T-helper 22 cell (primary cell): ENCODE results near the gene CNKSR3.

Experiments
- DNase-seq: peaks from one replicate; pipeline ENCODE4 v3.0.0-alpha.2; 2020; ENCODE audit warnings: low read depth

CNKSR3 gene

GRCh38 chr6:154479351-154479769 is 31.1 kb downstream of the CNKSR3 start:
- DNase-seq: no peak

DNA sequence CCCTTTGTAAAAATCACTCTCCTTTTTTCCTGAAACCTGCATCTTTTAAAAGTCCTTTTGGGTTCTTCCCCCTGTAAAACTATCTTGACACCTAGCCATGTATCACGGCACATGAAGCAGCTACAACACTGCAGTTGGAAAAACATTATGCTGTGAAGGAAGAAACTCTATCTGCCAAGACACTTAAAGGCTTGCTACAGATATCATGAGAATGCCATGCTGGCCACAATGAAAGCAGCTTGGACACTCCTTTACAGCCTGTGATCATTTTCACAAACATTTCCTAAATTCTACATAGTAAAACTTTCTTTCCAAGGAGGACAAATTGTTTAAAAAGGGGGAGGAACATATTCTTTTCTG is 31.8 kb downstream of the CNKSR3 start:
- no peak for DNase-seq

DNA sequence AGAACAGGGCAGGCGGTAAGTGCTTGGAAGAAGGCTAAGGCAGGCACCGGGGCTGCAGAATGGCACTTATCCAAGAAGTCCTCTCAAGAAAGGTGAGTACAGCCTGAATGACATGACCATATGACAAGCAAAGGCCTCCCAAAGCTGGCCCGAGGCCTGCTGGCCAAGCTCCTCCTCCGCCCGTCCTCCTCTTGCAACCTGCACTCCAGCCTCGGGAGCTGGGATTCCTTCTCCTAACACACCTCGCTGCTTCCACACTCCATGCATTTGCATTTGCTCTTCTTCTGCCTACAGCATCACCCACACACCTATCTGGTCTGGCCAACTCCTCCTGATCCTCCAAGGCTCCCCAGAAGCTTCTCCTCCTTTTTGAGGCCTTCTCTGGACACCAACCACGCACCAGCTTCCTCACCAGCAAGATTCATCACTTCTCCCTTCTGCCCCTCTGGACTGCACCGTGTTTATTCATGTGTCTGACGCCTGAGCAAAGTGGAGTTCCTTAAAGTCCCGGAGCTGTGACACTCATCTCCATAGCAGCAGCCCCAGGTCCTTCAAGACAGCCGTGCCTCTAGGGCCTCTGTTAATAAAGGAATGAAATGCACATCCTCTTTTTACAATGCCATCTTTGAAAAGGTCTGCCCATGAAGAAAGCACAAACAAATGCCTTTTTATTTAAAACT is 32.3 kb downstream of the CNKSR3 start:
- no peak for DNase-seq

GRCh38 chr6:154476494-154476893 is 34.0 kb downstream of the CNKSR3 start:
- DNase-seq: no peak

- DNase-seq: no peak
These were observed 35.6 kb downstream of the CNKSR3 start for GRCh38 chr6:154474648-154475428.

- DNase-seq: no peak
These were observed 37.2 kb downstream of the CNKSR3 start for GRCh38 chr6:154473324-154473723.

DNA sequence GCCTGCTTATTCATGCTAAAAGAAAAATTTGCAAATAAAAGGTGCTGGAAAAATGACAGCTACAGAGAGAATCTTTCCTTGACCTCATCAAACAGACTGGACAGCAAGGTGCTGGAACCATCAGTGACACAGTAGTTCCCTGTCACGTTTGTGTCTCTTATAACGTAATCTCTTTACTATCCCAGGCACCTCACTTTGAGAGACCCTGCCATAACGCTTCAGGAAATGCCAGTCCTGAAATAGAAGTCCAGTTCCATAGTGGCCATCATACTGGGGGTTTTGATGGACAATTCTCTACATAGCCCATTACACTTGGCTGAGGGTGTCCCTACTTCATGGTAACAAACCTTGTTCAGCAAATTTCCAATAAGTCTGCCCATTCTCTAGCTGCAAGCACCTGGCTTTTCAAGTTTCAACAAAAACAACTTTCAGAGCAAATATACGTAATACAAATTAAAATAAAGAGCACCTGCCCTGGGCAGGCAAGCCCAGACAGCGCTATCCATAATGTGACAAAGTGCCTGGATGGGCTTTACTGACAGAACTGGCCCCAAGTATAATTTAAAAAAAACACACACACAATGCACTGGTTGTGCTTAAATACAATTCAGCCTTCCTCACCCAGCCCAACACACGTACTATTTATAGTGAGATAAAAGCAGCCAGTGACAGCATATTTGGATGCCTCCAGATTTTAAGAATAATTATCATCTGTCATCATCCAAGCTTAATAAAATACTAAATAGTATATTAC is 38.7 kb downstream of the CNKSR3 start:
- DNase-seq: no peak

- DNase-seq: no peak
These were observed 41.1 kb downstream of the CNKSR3 start for GRCh38 chr6:154469306-154469935.

- DNase-seq: no peak
These were observed 41.7 kb downstream of the CNKSR3 start for GRCh38 chr6:154468760-154469159.

DNA sequence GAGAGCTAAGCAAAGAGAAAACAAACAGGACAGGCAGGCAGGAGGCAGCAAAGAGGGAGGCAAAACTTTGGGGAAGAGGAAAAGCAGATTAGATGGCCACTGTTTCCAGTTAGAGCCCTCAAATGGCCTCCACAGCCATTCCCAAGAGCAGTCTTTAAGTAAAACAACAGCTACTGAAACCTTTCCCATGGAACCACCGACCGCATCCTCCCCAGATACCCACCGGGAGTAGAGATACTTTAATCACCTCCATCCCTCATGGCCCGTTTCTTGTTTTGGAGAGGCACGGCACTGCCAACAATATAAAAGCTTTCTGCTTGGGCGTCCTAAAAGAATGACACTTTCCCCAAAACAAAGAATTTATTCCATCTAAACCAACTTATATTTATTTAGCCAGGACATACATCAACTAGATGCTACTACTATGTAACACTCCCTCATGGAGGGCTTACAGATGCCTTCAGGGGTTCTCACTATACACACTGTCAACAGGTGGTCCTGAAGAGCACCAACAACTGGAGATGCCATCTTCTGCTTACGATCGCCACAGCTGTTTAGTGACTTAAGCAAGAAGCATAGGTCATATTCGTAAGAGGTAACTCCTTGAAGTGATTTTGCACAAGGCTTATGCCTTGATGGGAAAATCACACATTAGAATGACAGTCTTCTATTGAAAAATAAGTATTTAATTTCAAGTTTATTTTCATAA is 43.4 kb downstream of the CNKSR3 start:
- no peak for DNase-seq

DNA sequence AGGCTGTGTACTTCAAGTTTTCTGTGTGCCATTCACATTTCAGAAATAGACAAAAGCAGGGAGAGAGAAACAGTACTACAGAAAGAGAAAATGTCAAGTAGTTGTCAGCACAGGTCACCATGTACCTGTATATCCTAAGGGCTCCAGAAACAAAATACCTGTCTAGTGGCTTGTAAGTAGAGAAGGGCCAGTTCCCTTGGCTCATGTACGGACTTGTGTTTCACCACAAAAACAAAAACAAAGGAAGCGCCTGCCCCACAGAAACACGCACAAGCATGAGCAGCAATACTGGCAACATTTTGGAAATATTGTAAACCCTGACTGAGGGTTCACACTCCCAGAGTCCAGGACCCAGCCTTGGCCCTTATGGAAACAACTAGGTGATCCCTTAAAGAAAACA is 44.3 kb downstream of the CNKSR3 start:
- no peak for DNase-seq

DNA sequence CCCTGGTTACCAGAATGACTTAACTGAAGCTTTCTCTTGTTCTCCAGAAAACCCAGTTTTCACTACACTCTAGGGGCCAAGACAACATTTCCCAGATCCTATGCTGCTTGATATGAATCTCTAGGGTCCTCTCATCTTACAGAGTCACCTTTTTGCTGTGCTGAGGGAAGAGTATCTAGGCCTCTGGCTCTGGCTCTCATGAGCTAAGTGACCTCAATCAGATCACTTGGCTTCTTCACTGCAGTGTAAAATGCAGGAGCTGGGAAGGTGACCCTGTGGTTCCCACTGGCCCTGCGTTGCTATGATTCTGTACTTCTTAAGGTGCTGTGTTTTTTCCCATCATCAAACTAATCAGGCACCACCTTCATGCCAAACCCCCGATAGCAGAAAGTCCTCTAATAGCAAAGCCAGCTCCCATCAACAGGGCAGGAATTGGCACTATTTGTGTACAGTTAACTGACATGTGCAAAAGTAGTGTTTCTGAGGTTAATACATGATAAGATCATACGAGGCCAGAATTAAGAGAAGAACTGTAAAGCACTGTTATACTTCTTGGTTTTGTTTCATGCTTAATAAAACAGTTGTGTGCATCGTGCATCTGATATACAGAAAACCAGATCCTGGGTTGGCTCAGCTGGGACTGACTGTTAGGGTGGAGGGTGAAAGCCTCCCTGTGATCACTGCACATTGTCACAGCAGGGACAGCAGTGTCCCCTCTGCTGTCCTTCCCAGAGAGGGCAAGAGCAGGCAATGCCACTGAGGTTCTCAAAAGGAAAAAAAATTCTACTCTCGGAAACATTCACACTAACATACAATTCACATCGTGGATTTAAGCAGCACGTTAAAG is 46.7 kb downstream of the CNKSR3 start:
- no peak for DNase-seq

DNA sequence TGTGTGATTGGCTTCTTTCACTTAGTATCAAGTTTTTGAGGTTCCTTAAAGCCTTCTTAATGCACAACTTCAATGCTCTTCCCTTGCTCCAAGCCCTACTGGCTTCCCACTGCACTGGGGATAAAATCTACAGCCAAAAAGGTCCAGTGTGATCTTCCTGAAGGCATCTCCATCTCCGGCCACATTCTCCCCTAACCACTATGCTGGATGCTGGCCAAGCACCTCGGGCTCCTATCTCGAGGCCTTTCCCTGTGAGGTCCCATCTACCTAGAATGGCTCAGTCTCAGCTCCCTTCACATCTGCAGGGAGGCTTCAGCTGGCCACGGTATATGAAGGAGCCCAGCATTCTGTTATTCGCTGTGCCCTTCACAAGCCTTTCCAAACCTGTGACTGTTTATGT is 48.1 kb downstream of the CNKSR3 start:
- DNase-seq: no peak

DNA sequence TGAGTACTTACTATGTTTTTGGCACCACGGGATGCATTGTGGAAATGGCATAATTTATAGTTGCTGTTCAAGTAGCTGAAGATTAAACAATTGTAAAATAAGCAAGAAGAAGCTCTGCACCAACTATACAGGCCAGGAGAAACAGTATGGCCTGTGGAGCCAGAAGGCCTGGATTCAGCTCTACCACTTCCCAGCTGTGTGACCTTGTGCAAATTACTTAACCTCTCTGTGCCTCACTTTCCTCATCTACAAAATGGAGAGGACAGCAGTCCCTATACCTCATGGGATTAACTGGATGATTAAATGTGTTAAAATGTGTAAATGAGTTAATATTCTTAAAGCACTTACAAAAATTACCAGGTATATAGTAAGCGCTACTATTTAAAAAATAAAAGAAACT is 49.1 kb downstream of the CNKSR3 start:
- DNase-seq: no peak

DNA sequence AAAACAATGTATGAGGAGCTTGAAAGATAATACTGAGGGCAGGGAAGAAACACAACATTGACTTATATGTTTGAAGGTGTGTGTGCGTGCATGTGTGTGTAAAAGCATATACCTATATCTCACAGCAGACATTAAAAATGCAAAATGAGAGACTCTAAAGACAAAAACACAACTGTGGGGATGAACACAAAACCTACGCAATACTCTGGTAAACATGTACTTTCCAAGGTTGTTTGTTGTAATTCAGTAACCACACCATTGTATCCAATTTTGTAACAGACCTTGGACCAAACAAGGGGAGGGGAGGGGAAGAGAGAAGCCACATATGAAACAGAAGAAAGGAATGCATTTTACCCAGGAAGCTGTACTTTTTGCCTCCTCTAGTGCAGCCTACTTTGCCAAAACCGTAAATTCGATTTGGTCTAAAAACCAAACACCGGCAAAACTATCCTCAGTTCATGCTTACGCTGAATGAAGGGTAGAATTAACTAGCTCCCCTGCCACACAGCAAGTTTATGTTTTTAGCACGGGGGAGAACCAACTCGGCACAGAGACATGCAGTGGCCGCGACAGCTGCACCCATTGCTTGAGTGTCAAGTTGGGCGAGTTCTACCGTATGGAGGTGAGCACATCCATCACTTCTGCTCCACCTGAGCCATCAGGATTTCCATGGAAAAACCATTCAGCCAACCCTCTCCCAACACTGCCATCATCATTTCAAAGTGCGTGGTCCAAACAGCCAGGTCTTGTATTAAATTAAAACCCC is 50.0 kb downstream of the CNKSR3 start:
- no peak for DNase-seq

DNA sequence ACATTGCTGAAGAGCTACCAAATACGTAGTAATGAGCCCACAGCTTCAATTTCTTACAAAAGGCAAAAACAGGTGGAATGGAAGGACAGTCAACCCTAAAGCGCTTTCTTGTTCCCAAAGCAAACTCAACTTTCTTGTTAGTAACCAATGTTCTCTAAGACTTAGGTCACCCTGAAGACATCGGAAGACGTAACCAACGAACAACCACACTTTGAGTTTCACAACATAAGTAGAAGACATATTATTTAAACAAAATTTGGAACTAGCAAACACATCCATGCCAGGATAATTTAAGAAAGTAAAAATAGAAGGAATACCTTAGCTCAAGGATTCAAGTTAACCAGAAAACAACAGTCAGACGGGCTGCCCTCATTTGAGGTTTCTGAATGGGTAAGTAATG is 51.0 kb downstream of the CNKSR3 start:
- DNase-seq: no peak

DNA sequence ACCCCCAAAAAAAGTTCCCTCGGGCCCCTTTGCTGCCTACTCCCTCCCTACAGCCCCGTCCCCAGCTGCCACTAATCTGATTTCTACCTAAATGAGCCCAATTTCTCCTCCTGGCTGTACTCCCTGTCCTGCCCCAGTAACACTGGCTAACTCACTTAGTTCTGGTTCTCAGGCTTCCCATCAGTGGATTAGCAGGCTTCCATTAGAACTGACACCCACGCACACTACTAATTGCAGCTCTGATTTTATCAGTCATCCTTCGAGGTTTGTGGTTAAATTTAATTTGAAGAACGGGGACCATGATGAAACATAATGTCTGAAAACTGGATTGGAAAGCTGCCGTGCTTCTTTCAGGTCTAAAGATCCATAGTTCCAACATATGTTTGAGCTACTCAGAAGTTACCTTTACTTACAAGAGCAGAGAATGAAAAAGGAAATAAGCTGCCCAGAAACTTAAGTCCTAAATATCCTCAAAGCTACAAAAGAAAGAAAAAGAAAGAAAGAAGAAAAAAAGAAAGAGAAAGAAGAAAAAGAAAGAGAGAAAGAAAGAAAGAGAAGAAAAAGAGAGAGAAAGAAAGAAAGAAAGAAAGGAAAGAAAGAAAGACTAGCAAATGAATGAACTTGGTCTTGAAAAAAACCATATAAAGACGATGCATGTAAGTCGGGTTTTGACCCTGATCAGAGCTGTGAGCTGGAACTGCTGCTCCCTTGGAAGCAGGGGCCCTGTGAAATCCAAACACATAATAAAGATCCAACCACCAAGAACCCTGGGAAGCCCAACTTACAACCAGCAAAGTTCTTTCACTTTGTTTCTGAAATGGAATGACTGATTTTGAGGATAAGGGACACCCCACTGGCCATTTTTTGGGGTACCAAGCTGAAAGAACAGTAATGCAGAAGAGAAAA is 51.7 kb downstream of the CNKSR3 start:
- DNase-seq: no peak

DNA sequence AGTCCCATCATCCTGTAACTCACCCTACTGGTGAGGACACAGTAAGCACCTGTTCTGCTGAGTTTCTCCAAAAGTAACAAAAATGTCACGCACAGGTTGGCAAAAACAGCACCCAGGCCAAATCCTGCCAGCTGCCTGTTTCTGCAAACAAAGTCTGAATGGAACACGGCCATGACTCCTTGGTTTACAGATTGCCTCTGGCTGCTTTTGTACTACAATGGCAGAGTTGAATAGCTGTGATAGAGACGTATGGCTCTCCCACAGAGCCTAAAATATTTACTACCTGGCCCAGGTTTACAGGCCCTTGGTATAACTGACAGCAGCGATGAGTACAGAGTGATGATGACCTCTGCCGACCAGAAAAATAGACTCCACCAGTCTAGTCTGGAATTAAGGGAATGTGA is 52.6 kb downstream of the CNKSR3 start:
- no peak for DNase-seq

DNA sequence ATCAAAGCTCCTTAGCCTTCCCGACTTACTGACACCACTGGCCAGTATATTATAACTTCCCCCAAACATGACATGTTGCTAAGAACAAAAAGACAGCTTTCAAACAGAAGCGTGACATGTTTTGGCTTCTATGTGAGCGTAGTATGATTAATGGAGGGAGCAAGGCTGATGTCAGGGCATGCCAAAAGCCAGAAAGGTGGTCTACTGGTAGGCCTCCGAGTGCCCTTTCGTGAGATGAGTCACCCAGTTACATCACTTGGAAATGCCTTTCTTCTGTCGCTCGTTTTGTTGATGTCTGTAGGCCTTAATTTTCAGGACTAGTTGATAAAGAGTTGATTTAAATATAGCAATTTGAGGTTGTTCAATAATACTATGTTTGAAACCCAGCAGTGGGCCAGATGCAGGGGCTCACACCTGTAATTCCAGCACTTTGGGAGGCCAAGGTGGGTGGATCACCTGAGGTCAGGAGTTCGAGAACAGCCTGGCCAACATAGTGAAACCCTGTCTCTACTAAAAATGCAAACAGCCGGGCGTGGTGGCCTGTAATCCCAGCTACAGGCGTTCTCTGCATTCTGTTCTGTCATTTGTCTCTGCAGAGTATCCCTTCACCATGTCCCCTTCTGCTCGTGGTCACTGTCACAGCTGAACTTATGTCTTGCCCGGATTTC is 53.3 kb downstream of the CNKSR3 start:
- no peak for DNase-seq
